Panc1 (cell line): ENCODE data around the gene MACIR.
"Not testable (repeated sequence)": the region's sequence is repeated elsewhere in the genome, so short reads cannot be mapped to it uniquely, and the experiment has no call there.

Experiments
- POLR2AphosphoS5 ChIP-seq: IDR thresholded peaks from 2 replicates; pipeline ENCODE4 v1.6.1; 2012; ENCODE audit warnings: mild to moderate bottlenecking, low read depth, low read length, moderate library complexity
- SIN3A ChIP-seq: IDR thresholded peaks from 2 replicates; pipeline ENCODE4 v1.6.1; 2012; ENCODE audit warnings: low read depth, mild to moderate bottlenecking, low read length, moderate library complexity, borderline replicate concordance; ENCODE audit not compliant: insufficient read depth
- TF ChIP-seq, protein P1 (sequence below): fragments of 450-650 bp; IDR thresholded peaks from 2 replicates; pipeline ENCODE4 v1.5.1; 2017; ENCODE audit warnings: mild to moderate bottlenecking

DNA sequence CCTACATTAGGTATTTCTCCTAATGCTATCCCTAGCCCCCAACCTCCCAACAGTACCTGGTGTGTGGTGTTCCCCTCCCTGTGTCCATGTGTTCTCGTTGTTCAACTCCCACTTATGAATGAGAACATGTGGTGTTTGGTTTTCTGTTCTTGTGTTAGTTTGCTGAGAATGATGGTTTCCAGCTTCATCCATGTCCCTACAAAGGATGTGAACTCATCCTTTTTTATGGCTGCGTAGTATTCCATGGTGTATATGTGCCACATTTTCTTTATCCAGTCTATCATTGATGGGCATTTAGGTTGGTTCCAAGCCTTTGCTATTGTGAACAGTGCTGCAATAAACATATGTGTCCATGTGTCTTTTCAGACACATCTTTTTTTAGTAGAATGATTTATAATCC is 39.5 kb upstream of the MACIR start:
- not testable (repeated sequence) for TF ChIP-seq SIN3A, POLR2AphosphoS5
- TF ChIP-seq, protein P1, sequence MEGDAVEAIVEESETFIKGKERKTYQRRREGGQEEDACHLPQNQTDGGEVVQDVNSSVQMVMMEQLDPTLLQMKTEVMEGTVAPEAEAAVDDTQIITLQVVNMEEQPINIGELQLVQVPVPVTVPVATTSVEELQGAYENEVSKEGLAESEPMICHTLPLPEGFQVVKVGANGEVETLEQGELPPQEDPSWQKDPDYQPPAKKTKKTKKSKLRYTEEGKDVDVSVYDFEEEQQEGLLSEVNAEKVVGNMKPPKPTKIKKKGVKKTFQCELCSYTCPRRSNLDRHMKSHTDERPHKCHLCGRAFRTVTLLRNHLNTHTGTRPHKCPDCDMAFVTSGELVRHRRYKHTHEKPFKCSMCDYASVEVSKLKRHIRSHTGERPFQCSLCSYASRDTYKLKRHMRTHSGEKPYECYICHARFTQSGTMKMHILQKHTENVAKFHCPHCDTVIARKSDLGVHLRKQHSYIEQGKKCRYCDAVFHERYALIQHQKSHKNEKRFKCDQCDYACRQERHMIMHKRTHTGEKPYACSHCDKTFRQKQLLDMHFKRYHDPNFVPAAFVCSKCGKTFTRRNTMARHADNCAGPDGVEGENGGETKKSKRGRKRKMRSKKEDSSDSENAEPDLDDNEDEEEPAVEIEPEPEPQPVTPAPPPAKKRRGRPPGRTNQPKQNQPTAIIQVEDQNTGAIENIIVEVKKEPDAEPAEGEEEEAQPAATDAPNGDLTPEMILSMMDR: not testable (repeated sequence)
